IPS DF 6.9 (cell line): Measurements from ENCODE around the gene RRP9.

Experiments used
- DNase-seq: peaks from one replicate; pipeline ENCODE4 v3.0.0-alpha.2; 2013; ENCODE audit warnings: low read depth, low spot score
- H3K27ac ChIP-seq: one replicate; pipeline ENCODE4 v1.5.1; 2013; ENCODE audit warnings: low read length, control low read depth
- H3K27me3 ChIP-seq: 2 replicates; pipeline ENCODE4 v1.6.1; 2013; ENCODE audit warnings: mild to moderate bottlenecking, low read length; ENCODE audit not compliant: control insufficient read depth, insufficient read depth
- H3K36me3 ChIP-seq: 2 replicates; pipeline ENCODE4 v1.6.1; 2013; ENCODE audit warnings: low read length; ENCODE audit not compliant: control insufficient read depth, insufficient read depth
- H3K4me1 ChIP-seq: 2 replicates; pipeline ENCODE4 v1.6.1; 2013; ENCODE audit warnings: low read length; ENCODE audit not compliant: control insufficient read depth, insufficient read depth
- H3K4me3 ChIP-seq: 2 replicates; pipeline ENCODE4 v1.5.1; 2013; ENCODE audit warnings: mild to moderate bottlenecking, low read length
- H3K9me3 ChIP-seq: 2 replicates; pipeline ENCODE4 v1.6.1; 2013; ENCODE audit warnings: low read length, inconsistent platforms; ENCODE audit not compliant: control insufficient read depth, insufficient read depth
- WGBS: extraction: QIAGEN DNeasy Blood & Tissue Kit; methylation state at CpG from one replicate; pipeline ENCODE4 v1.1.7; 2013; ENCODE audit warnings: mixed read lengths, missing lambda C conversion rate; ENCODE audit not compliant: insufficient read length, insufficient coverage; 5-methylcytosine and 5-hydroxymethylcytosine counted together

Gene RRP9

DNA sequence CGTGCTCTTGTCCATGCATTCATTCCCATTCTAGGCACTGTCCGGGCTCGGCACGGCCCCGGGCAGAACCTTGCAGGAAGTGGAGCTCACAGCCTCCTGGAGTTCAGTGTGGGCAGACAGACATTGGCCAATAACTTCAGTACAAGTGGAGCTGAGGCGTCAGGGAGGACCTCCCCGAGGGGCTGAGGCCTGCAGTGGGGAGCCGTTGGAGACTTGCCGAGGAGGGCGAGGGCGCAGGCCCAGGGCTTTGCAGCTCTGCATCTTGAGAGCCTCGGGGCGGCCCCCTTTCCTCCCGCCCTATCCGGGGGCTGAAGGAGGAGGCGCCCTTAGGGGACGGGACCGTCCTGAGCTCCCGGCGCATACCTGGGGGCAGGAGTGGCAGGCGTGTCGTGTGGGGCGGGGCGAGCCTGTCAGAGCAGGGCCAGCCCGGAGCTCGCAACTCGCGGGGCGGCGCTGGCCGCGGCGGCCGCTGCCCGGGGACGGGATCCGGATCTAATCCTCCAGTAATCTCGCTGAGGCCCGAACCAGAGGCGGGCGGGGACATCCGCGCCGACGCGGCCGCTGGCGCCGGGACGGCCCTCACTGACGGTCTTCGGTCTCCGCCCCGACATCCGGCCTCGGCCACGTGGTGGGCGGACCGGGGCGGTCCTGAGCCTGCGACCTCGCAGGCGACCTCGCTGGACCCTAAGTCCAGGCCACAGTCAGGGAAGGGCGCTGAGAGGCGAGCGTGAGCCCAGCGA is 41.3 kb upstream of the RRP9 start, which contains the start of gene ACY1:
ACY1 (plus strand) TSS at position 698 of the 740 bp plus-strand sequence. CDS start 530 bp downstream, outside the sequence.
- no peak for DNase-seq
- H3K27ac ChIP-seq = no peak within 1 kb of the TSS
- H3K36me3 ChIP-seq = no peaks in the 10 kb centered on the region
- H3K4me1 ChIP-seq = peaks cover 4% of the 10 kb centered on the region; the same call in 1 of the 2 replicates
- WGBS = no CpG with 5 or more reads among the region's 68 CpGs
- H3K9me3 ChIP-seq = no peaks in the 10 kb centered on the region
- peak within 1 kb of the TSS; percentile 14; the same call in 1 of the 2 replicates for H3K4me3 ChIP-seq
- no peaks in the 10 kb centered on the region for H3K27me3 ChIP-seq

DNA sequence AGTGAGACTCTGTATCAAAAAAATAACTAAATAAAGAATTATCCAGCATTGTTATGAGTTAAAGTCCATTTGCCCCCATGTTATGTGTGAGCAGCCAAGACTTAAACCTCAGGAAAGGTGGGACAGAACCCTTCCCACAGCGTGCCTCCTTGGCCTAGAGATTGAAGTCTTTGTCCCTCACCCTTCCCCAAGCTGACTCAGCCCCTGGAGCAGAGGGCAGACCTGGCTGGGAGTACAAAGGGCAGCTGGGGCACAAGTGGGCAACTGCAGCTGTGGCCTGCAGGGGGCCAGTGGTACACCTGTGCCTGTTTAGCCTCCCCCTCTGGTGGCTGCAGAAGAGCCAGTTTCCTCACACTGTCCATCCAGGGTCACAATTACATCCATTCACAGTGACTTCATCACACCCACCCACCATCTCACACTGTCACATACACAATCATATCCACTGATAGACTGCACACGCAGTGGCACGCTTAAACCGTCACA is 40.7 kb upstream of the RRP9 start:
- no peaks in the 10 kb centered on the region for H3K36me3 ChIP-seq
- DNase-seq = no peak
- no CpG with 5 or more reads among the region's 4 CpGs for WGBS
- H3K27me3 ChIP-seq = no peaks in the 10 kb centered on the region; the same call in 1 of the 2 replicates
- peak overlapping the region; percentile 14; the same call in 1 of the 2 replicates for H3K4me3 ChIP-seq
- peaks cover 4% of the 10 kb centered on the region; the same call in 1 of the 2 replicates for H3K4me1 ChIP-seq
- no peaks in the 10 kb centered on the region for H3K9me3 ChIP-seq
- H3K27ac ChIP-seq = no peak overlapping the region

DNA sequence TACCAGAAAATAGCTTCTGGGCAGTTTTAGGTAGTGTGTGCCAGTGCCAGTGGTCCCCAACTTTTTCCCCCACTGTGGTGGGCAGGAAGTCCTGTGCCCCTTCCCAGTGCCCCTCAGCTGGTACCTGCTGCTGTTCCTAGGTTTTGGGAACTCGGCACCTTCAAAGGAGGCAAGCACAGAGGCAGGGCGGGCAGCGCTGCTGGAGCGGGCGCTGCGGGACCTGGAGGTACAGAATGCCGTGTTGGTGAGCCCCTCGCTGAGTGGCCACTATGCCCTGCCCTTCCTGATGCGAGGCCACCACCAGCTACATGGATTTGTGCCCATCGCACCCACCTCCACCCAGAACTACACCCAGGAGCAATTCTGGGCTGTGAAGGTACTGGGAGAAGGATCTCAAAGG is 38.5 kb upstream of the RRP9 start:
- H3K27me3 ChIP-seq = peaks cover 5% of the 10 kb centered on the region; the same call in 1 of the 2 replicates
- no peak overlapping the region for H3K27ac ChIP-seq
- no peak for DNase-seq
- peaks cover 9% of the 10 kb centered on the region; the same call in 1 of the 2 replicates for H3K4me1 ChIP-seq
- H3K9me3 ChIP-seq = no peaks in the 10 kb centered on the region
- no peak overlapping the region for H3K4me3 ChIP-seq
- H3K36me3 ChIP-seq = no peaks in the 10 kb centered on the region
- no CpG with 5 or more reads among the region's 10 CpGs for WGBS

DNA sequence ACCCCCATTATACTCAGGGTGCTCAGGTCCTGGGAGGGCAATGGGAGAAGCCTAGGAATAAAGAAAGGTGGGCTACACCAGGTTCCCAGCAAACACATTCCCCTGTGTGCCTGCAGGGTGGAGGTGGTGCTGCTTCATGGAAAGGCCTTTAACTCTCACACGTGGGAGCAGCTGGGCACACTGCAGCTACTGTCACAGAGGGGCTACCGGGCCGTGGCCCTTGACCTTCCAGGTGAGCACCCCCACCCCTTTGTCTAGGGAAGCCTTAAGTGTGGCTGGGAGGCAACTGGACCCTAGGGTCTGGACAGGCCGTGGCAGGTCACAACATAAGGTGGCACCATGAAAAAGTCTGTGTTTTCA is 36.4 kb upstream of the RRP9 start:
- H3K36me3 ChIP-seq = no peaks in the 10 kb centered on the region
- no peak overlapping the region for H3K4me3 ChIP-seq
- H3K27me3 ChIP-seq = peaks cover 5% of the 10 kb centered on the region; the same call in 1 of the 2 replicates
- no peaks in the 10 kb centered on the region for H3K9me3 ChIP-seq
- H3K27ac ChIP-seq = no peak overlapping the region
- no peak for DNase-seq
- peaks cover 14% of the 10 kb centered on the region for H3K4me1 ChIP-seq
- WGBS = no CpG with 5 or more reads among the region's 4 CpGs

DNA sequence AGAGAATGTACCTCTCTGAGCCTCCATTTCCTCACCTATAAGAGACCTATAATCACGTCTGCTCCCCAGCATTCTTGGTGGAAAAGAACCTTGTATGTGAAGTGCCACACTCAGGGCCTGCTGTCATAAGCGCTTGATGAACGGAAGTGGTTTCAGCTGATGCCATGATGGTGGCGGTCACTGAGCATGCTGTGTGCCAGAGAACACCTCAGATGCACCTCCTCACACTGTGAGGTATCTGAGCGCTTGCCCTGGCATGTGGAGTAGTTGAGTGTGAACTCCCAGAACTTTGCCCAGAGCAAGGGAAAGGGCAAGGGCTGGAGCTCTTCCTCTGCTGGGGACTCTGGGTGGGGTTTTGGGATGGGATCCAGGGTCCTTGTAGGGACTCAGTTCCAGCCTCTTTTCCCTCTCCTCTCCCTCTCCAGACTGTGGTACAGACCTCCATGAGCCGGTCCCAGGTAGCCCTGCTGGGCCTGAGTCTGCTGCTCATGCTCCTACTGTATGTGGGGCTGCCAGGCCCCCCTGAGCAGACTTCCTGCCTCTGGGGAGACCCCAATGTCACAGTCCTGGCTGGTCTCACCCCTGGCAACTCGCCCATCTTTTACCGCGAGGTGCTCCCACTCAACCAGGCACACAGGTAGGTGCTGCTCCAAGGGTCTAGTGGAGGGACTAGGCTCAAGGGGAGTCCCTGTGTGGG is 35.9 kb upstream of the RRP9 start:
- Histone ChIP-seq H3K27ac (no peak overlapping the region), H3K4me3 (no peak overlapping the region), H3K4me1 (peaks cover 13% of the 10 kb centered on the region), H3K36me3 (no peaks in the 10 kb centered on the region), H3K27me3 (peaks cover 5% of the 10 kb centered on the region; the same call in 1 of the 2 replicates), H3K9me3 (no peaks in the 10 kb centered on the region)
- no peak for DNase-seq
- no CpG with 5 or more reads among the region's 9 CpGs for WGBS

DNA sequence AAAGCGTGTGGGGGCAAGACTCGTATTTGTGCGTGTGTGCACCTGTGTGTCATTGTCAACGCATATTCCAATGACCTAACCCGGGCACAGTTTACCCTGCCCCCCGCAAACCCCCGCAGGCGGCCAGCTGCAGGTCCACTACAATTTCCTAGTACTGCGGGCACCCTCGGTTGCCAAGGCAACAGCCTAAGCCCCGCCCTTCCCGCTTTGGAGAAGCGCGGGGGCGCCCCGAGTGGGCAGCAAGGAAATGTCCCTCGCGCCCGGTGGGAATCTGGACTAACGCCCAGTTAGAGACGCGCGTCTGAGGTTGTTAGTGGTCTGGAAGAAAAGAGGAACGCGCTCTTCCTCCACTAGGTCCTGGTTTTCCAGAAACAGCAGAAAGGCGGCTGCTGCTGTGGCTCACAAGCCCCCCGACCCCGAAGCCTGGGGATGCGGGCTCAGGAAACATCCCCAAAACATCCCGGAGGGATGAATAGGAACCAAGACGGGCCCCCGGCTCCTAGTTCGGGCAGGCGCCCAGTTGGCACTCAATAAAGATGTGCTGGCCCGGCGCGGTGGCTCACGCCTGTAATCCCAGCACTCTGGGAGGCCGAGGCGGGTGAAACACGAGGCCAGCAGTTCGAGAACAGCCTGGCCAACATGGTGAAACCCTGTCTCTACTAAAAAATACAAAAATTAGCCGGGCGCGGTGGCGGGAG is 34.3 kb upstream of the RRP9 start:
- Histone ChIP-seq H3K4me3 (no peak overlapping the region; the same call in 1 of the 2 replicates), H3K4me1 (peaks cover 12% of the 10 kb centered on the region), H3K27me3 (peaks cover 5% of the 10 kb centered on the region; the same call in 1 of the 2 replicates), H3K36me3 (no peaks in the 10 kb centered on the region), H3K9me3 (no peaks in the 10 kb centered on the region), H3K27ac (no peak overlapping the region)
- no CpG with 5 or more reads among the region's 46 CpGs for WGBS
- no peak for DNase-seq

DNA sequence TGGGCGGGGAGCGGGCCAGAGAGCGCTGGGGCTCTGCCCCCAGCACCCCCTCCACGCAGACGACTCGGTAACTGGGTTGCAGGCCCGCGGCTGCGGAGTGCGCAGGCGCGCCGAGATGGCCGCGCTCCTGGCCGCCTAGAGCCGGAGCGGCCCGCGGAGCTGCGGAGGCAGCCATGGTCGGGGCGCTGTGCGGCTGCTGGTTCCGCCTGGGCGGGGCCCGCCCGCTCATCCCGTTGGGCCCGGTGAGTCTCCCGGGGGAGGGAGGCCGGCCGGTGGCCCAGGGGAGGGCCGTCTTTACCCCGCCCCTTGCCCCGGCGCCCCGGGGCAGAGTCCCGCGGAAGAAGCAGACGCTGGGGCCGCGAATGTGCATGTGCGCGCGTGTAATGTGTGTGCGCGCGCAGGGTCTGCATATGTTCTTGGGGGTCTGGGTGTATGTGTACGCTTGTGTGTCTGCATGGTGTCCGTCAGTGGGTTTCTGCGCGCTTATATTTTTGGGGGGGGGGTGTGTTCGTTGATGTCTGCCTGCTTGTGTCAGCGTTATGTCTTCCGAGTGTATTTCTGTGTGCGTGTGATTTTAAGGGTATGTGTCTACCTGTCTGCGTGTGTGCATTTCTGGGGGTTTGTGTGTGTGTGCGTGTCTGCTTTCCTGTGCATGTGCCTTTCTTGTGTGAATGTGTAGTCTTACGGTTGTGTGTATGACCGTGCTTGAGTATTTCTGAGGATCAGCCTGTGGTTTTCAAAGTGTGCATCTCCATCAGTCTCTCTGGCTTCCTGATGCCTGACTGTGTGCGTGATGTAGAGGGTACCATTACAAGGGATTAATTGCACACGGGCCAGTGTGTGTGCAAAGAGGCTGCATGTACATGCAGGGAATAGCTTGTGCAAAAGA is 33.5 kb upstream of the RRP9 start, which contains the start of gene ABHD14A:
ABHD14A (plus strand) TSS at position 102 of the 889 bp plus-strand sequence; CDS start at position 174, 72 bp downstream.
- Histone ChIP-seq H3K27ac (no peak within 1 kb of the TSS), H3K4me1 (peaks cover 12% of the 10 kb centered on the region), H3K9me3 (no peaks in the 10 kb centered on the region), H3K27me3 (peaks cover 5% of the 10 kb centered on the region; the same call in 1 of the 2 replicates), H3K4me3 (peak within 1 kb of the TSS; percentile 44; the same call in 1 of the 2 replicates), H3K36me3 (no peaks in the 10 kb centered on the region)
- DNase-seq = no peak
- WGBS = no CpG with 5 or more reads among the region's 63 CpGs

DNA sequence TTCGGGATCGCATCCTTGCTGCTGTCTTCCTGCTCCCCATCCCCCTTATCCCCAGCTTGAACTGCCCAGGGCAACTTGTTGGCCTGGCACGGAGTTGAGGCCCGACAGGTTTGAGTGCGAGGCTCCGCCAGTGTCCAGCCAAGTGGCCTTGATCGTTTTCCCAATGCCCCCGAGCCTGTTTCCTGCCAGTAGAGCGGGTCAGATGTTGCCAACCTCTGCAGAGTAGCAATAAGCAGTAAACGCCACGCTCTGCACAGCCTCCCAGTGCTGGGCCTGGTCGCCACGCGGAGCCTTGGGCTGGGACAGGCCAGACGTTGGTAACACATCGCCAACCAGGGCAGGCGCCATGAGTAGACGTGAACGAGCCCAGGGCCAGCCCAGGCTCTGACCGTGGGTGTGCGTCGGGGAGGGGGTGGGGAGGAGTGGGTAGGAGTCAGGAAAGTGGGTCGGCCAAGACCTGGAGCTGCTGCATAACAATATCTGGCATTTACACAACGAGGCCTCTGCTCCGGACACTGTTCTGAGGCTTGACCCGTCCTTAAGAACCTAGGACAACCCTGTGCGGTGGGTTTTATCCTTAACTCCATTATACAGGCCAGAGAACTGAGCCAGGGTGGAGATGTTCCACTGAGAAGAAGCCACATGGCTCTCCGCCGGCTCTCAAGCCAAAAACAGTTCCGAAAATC is 32.7 kb upstream of the RRP9 start:
- no peaks in the 10 kb centered on the region for H3K9me3 ChIP-seq
- H3K36me3 ChIP-seq = no peaks in the 10 kb centered on the region
- peaks cover 5% of the 10 kb centered on the region; the same call in 1 of the 2 replicates for H3K27me3 ChIP-seq
- H3K4me1 ChIP-seq = peaks cover 13% of the 10 kb centered on the region
- no CpG with 5 or more reads among the region's 30 CpGs for WGBS
- no peak overlapping the region for H3K27ac ChIP-seq
- H3K4me3 ChIP-seq = peak overlapping the region; percentile 16; the same call in 1 of the 2 replicates
- DNase-seq = no peak

DNA sequence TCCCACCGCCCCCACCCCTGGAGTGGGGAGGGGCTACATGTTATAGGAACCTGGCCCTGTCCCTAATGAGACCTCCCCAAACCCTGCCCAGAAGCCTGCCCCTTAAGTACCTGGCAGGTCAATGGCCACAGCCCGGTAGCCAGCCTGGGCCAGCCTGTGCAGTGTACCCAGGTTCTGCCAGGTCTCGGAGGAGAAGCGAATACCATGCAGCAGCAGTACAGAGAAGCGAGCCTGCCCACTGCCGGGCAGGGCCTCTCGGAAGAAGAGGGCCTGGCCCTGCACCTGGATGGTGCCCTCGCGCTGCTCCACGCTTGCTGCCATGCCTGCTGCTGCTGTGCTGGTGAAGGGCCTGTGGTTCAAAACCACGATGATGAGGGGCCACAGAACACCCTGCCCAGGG is 29.6 kb upstream of the RRP9 start:
- DNase-seq = no peak
- Histone ChIP-seq H3K9me3 (no peaks in the 10 kb centered on the region), H3K4me3 (no peak overlapping the region), H3K27me3 (peaks cover 5% of the 10 kb centered on the region; the same call in 1 of the 2 replicates), H3K4me1 (peaks cover 24% of the 10 kb centered on the region), H3K27ac (no peak overlapping the region), H3K36me3 (no peaks in the 10 kb centered on the region)
- no CpG with 5 or more reads among the region's 11 CpGs for WGBS
